IPS-18c (cell line): ENCODE data around the gene SSH2.

Experiments
- H3K4me3 ChIP-seq: 2 replicates; pipeline ENCODE4 v1.7.0; 2013; ENCODE audit warnings: low read depth, mild to moderate bottlenecking, low read length, moderate library complexity; ENCODE audit not compliant: insufficient read depth
- H3K9me3 ChIP-seq: one replicate; pipeline ENCODE4 v1.6.1; 2013; ENCODE audit warnings: mild to moderate bottlenecking, low read length, moderate library complexity; ENCODE audit not compliant: control insufficient read depth, insufficient read depth

SSH2 gene

GRCh38 chr17:29584452-29585079, 345.5 kb downstream of the SSH2 start:
- Histone ChIP-seq H3K4me3 (no peak overlapping the region), H3K9me3 (no peaks in the 10 kb centered on the region)

DNA sequence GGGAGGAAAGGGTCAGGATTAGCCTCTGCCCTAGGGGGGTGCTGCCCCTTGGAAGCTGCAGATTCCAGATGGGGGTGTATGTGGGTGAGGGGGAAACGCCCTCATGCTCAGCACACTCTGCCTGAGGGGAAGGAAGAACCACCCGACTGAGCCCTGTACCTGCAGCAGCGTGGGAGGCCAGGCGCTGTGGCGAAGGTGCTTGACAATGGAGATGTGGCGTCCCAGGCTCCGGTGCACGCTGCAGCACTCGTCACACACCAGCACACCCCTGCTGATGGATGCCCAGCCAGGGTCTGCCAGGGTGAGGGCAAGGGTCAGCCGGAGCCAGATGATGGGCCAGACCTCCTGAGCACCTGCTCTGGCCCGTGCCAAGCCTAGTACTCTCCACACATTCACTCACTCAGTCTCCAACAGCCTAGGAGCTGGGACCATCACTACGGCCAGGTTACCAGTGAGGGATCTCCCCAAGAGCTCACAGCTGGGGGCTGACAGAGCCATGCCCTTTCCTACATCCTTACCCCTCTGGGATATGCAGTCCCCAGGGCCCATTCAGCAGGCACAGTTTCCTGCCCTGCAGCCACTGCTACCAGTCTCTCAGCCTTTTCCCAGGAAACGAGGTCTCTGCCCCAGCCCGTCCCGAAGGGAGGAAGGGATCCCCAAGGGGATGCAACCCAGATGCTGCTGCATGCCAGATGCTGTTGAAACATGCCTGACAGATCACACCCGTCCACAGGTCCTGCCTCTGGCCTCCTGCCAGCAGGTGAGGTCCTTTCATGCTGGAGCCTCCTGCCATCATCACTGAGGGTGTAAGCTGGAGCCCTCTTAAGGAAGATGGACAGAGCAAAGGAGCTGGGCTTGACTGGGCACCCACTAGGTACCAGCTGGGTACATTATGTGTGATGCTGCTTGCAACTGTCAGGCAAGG, 346.4 kb downstream of the SSH2 start:
- H3K9me3 ChIP-seq: no peaks in the 10 kb centered on the region
- H3K4me3 ChIP-seq: no peak overlapping the region

DNA sequence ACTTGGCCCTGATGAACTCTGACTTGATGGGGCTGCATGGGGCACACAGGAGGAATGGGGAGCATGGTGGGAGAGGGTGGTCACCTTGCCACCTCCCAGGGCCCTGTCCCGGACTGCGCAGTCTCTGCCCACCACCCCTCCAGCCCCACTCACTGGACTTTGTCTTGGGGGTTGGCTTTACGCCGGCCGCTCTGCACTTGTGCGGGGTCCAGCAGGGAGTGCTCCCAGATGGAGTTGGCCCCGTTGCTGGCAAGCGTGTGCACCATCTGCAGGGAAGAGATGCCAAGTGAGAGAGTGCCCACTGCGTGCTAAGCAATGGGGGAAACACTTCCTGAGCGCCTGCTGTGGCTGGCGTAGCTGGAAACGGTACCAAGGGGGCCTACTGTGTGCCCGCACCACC, 347.3 kb downstream of the SSH2 start:
- Histone ChIP-seq H3K9me3 (no peaks in the 10 kb centered on the region), H3K4me3 (no peak overlapping the region)

DNA sequence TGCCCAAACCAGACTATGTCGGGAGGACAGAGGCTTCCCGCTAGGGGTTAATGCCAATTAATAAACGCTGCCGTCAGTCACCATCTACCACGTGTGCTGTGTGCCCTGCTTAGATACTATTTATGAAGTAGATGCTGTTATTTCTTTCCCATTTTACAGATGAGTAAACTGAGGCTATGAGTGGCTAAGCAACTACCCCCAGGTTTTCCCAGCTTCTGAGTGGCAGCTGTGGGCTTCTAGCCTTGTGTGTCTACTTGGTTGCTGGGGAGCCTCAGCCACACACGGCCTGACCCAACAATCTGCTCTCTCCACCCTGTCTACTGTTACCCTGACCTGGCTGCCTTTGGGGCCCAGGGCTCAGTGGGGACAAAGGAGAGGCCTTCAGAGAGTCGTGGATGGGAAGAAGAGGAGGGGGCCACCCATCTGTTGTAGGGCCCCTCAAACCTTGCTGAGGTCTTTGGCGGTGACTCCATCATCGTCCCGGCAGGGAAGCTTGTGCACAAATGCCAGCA, 347.7 kb downstream of the SSH2 start:
- Histone ChIP-seq H3K4me3 (no peak overlapping the region), H3K9me3 (no peaks in the 10 kb centered on the region)

DNA sequence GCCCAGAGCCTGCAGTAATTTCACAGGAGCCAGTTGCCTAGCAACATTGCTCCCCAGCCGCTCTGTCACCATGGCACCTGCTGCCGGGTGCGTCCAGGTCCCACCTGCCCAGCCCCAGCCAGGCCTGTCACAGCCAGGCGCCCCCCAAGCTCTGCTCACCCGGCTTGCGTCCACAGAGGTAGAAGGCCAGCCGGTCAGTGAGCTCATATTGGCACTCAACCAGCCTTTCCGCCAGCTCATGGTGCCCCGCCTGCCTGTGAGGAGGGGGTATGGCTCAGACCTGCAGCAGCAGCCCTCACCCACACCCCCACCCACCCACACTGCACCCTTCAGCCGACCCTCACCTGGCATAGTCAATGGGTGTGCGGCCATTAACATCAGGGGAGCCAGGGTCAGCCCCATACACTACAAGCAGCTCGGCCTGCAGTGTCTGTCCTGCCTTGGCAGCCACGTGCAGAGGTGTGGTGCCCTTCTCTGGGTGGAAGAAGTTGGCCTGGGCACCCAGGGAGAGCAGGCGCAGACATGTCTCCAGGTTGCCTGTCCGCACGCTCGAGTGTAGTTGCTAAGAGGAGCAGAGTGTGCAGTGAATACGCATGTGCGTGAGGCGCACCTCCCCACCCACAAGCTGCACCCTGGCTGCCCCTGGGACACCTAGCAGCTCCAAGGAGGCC, 348.3 kb downstream of the SSH2 start:
- no peak overlapping the region for H3K4me3 ChIP-seq
- no peaks in the 10 kb centered on the region for H3K9me3 ChIP-seq

DNA sequence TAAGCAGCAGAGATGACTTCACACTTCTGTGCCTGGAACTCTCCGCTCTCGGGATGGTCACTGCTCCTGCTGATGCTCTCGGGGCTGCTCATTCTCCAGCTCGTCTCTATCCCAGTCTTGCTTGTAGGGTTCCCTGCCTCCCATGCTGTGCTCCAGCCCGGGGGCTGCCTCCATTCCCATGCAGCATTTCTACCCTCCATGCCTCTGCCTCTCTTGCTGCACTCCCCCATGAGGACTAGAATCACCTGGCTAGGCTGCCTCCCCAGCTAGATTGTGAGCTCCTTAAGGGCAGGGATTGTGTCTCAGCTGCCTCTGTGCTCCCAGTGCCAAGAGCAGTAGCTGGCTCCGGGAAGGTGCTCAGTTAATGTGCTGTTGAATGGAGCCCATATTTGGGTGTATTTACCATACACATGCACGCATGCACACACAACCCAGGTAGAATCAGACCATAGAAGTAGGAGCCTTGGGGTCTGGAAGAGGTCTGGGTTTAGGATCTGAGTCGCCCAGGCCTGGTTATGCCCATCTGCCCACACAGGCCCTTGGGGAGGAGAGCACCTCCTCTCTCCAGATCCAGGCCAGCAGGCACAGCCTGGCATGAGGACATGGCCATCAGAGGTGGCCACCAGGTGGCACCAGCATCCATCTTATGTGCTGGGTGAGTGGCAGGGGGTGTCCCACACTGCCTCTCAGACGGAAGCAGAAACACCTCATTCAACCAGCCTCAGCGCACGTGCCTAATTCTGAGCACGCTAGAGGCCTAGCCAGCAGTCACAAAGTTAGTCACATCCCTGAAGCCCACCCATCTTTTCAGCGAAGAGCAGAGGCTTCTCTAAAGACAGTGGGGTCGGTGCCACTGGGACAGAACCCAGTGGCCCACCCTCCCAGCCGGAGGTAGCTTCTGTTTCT, 349.9 kb downstream of the SSH2 start:
- Histone ChIP-seq H3K9me3 (peaks cover 2% of the 10 kb centered on the region), H3K4me3 (no peak overlapping the region)

GRCh38 chr17:29578626-29579485, 351.2 kb downstream of the SSH2 start:
- no peak overlapping the region for H3K4me3 ChIP-seq
- H3K9me3 ChIP-seq: peaks cover 2% of the 10 kb centered on the region

GRCh38 chr17:29577385-29578211, 352.4 kb downstream of the SSH2 start:
- Histone ChIP-seq H3K9me3 (peaks cover 2% of the 10 kb centered on the region), H3K4me3 (no peak overlapping the region)

DNA sequence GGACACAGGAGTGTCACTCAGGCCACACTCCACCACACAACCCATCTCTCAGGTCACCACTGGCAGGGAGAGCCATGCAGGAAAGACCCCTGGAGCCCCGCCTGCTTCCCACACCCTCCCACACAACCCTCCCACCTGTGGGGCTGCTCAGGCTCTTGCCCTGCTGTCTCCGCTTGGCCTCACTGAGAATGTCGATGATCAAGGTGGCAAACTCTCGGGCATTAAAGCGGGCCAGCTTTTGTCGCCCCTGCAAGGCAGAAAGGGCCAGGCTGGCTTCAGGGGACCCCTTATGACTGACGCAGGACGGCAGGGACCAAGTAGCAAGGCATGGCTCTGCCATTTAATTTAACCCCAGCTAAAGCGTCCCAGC, 353.0 kb downstream of the SSH2 start:
- no peak overlapping the region for H3K4me3 ChIP-seq
- H3K9me3 ChIP-seq: peaks cover 4% of the 10 kb centered on the region

DNA sequence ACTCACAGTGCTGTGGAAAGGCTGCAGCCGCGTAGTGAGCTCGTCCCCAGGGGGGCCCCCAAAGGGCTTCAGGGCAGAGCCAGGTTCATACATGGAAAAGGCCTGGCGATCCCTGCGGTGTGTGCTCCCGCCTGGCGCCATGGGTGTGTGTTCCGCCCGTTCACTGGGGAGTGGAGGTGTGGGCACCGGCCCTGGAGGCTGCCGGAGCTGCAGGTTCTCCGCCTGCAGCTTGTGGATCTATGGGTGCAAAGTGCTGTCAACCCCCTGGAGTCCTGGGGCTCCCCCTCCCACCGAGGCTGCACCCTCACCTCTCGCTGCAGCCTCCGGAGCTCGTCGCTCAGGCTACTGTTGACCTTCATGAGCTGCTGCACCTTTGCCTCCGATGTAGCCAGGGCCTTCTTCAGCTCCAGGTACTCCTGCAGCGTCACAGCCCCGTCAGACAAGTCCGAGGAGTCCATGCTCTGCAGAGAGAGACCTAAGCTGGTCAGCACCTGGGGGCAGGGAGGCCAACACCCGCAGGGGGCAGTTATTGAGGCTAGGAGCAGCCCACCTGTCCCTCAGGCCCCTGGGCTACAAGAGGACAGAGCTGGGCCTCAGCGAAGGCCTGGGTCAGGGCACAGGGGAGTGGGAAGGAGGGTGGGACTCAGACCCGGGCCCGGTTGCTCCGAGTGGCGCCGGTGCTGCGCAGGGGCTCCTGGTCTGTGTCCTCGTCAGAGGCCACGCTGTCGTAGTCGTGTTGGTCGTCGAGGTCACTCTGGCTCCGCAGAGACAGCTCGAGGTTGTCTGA, 353.6 kb downstream of the SSH2 start:
- H3K9me3 ChIP-seq: peaks cover 4% of the 10 kb centered on the region
- H3K4me3 ChIP-seq: no peak overlapping the region
